Esophagus squamous epithelium (tissue), 5 donors: ENCODE results near the gene ZYX. TPM values are rescaled to one million over a fixed set of nuclear protein-coding genes. Genes with fewer than 3 reads are reported as not detected.

ENCODE experiments used
- DNase-seq: peaks from one replicate; lab custom pipeline; 2025; lab: John Stamatoyannopoulos, UW
- H3K27ac ChIP-seq, 4 donors: fragments of 200-600 bp; sonication (generic); one replicate each; pipeline ENCODE4 v1.5.1; 2016 to 2019; ENCODE audit warnings: mild to moderate bottlenecking in 1 of 4
- H3K27me3 ChIP-seq, 4 donors: fragments of 200-600 bp; sonication (generic); 1 replicate in 3 of 4; 2 replicates in 1 of 4; pipeline versions ENCODE4 v1.5.1 to v1.6.0; 2017 to 2021; ENCODE audit warnings: antibody characterized with exemption in 1 of 4
- H3K36me3 ChIP-seq, 3 donors: fragments of 200-600 bp; sonication (generic); one replicate each; pipeline ENCODE4 v1.5.1; 2016 to 2019
- H3K4me1 ChIP-seq, 3 donors: fragments of 200-600 bp; sonication (generic); one replicate each; pipeline ENCODE4 v1.5.1; 2017 to 2019
- H3K4me3 ChIP-seq, 4 donors: fragments of 200-600 bp; sonication (generic); 1 replicate in 3 of 4; 2 replicates in 1 of 4; pipeline ENCODE4 v1.5.1; 2016 to 2019; ENCODE audit warnings: mild to moderate bottlenecking in 2 of 4, moderate library complexity in 1 of 4
- H3K9me3 ChIP-seq, 3 donors: fragments of 200-600 bp; sonication (generic); one replicate each; pipeline ENCODE4 v1.5.1; 2016 to 2019
- POLR2A ChIP-seq, 4 donors: fragments of 450-650 bp; IDR thresholded peaks; one replicate each; pipeline ENCODE4 v1.6.1; 2017; ENCODE audit warnings: antibody characterized with exemption in 4 of 4, mild to moderate bottlenecking in 4 of 4, moderate library complexity in 3 of 4
- WGBS, 2 donors: methylation state at CpG; one replicate each; pipeline ENCODE4 v1.1.5; 2018; 5-methylcytosine and 5-hydroxymethylcytosine counted together
- intact Hi-C: fragments of 100-400 bp; cut with DNase I; formaldehyde crosslinking; loops from one replicate; pipeline ENCODE4 v1.15.0; 2022
- total RNA-seq, 4 donors: library from RNA; depleted of rRNA; stranded (reverse); fragments of >200 nt; gene quantifications; one replicate each; pipeline ENCODE4 v1.1.0, GENCODE V29; 2016
- TF ChIP-seq, protein P1 (sequence below), 6 experiments: fragments of 450-650 bp in 4 of 6; fragments of 200-600 bp in 2 of 6; sonication (generic) in 2 of 6; IDR thresholded peaks; one replicate each; pipeline ENCODE4 v1.5.1; 2016 to 2019; ENCODE audit warnings: antibody characterized with exemption in 6 of 6, mild to moderate bottlenecking in 4 of 6, moderate library complexity in 4 of 6
- donor health status: DM: yes; HTN: yes; CAD: no.

Gene ZYX
- total RNA-seq, 4 donors from 2014 or later: 40.2 to 78.8 (median 68.6) TPM

DNA sequence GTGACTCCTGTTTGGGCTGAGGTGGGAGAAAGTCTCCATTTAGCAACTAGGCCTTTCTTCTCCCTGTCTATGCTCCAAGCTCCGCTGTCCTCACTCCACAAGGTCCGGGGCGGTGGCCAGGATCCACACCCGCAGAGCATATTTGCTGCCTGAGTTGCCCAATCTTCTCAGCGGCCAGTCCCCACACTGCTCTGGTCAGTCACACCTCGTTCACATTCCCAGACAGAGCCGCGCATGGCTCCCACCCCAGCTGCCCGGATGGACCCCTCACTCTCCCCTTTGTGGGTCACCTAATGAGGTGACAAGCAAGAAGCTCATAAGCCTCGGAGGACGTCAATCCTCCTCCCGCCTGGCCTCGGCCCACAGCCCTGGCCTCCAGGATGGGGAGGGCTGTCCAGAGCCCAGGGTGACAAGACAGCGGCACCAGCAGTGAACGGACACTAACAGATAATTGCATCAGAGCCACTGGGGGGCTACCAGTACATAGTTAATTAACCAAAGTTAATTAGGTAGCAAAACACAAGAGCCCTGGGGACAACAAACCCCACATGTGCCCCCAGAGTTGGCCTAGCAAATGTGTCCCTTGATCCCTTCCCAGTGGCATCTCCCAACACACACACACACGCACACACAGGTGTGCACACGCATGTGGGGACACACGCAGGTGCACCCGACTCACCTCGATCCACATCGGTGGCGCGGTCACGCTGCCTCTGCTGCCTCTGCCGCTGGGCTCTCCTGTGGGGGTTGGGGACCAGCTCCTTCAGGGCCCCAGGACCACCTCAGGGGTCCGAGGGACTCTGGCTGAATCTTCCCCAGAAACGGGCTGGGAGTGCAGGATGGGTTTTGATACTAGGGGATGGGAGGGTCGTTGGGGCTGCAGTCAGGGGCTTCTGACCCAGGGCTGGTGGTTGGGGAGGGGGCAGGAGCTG is 15.7 kb downstream of the ZYX start:
- H3K36me3 ChIP-seq: peaks cover 5 to 100% (median 6%) of the 10 kb centered on the region in 3 donors
- WGBS, 2 donors: 88 to 92% methylated on average over 11 to 21 of the region's 28 CpGs
- intact Hi-C loops: no loop called here
- H3K27ac ChIP-seq: no peak overlapping the region
- H3K4me1 ChIP-seq: peaks cover 8 to 40% (median 14%) of the 10 kb centered on the region in 3 donors
- H3K9me3 ChIP-seq: no peaks in the 10 kb centered on the region
- DNase-seq: no peak
- no peaks in the 10 kb centered on the region for H3K27me3 ChIP-seq
- no peak overlapping the region for H3K4me3 ChIP-seq
- TF ChIP-seq, protein P1, sequence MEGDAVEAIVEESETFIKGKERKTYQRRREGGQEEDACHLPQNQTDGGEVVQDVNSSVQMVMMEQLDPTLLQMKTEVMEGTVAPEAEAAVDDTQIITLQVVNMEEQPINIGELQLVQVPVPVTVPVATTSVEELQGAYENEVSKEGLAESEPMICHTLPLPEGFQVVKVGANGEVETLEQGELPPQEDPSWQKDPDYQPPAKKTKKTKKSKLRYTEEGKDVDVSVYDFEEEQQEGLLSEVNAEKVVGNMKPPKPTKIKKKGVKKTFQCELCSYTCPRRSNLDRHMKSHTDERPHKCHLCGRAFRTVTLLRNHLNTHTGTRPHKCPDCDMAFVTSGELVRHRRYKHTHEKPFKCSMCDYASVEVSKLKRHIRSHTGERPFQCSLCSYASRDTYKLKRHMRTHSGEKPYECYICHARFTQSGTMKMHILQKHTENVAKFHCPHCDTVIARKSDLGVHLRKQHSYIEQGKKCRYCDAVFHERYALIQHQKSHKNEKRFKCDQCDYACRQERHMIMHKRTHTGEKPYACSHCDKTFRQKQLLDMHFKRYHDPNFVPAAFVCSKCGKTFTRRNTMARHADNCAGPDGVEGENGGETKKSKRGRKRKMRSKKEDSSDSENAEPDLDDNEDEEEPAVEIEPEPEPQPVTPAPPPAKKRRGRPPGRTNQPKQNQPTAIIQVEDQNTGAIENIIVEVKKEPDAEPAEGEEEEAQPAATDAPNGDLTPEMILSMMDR (IDR thresholded peaks at IDR 0.05): no peak
- TF ChIP-seq POLR2A (IDR thresholded peaks at IDR 0.05): no peak

- intact Hi-C loops: no loop called here
- Histone ChIP-seq H3K9me3 (no peaks in the 10 kb centered on the region), H3K4me1 (peaks cover 0 to 29% (median 6%) of the 10 kb centered on the region in 3 donors), H3K36me3 (peaks cover 0 to 90% (median 6%) of the 10 kb centered on the region in 3 donors), H3K4me3 (no peak overlapping the region), H3K27me3 (no peaks in the 10 kb centered on the region), H3K27ac (no peak overlapping the region)
- no peak for DNase-seq
- 77 to 89% methylated on average over 8 to 15 of the region's 16 CpGs for WGBS, 2 donors
- TF ChIP-seq, protein P1 (IDR thresholded peaks at IDR 0.05): no peak
- no peak for TF ChIP-seq POLR2A (IDR thresholded peaks at IDR 0.05)
Observed at GRCh38 chr7:143397710-143398530, 16.8 kb downstream of the ZYX start.

- intact Hi-C loops: no loop called here
- no peak for DNase-seq
- Histone ChIP-seq H3K27ac (no peak overlapping the region), H3K4me3 (no peak overlapping the region), H3K27me3 (no peaks in the 10 kb centered on the region), H3K9me3 (no peaks in the 10 kb centered on the region), H3K4me1 (peaks cover 0 to 22% (median 0%) of the 10 kb centered on the region in 3 donors), H3K36me3 (peaks cover 0 to 89% (median 6%) of the 10 kb centered on the region in 3 donors)
- 75% methylated on average over 4 of the region's 14 CpGs; no CpG with 5 or more reads in 1 of the 2 donors for WGBS, 2 donors
- no peak for TF ChIP-seq POLR2A (IDR thresholded peaks at IDR 0.05)
- TF ChIP-seq, protein P1 (IDR thresholded peaks at IDR 0.05): no peak
Observed at GRCh38 chr7:143398616-143399015, 17.5 kb downstream of the ZYX start.

- no peak overlapping the region for H3K27ac ChIP-seq
- no peaks in the 10 kb centered on the region for H3K27me3 ChIP-seq
- TF ChIP-seq, protein P1 (IDR thresholded peaks at IDR 0.05): no peak
- no peak for TF ChIP-seq POLR2A (IDR thresholded peaks at IDR 0.05)
- H3K4me1 ChIP-seq: peaks cover 0 to 17% (median 0%) of the 10 kb centered on the region in 3 donors
- no peak overlapping the region for H3K4me3 ChIP-seq
- no peaks in the 10 kb centered on the region for H3K9me3 ChIP-seq
- H3K36me3 ChIP-seq: peaks cover 0 to 89% (median 6%) of the 10 kb centered on the region in 3 donors
- intact Hi-C loops: no loop called here
- DNase-seq: no peak
- 90 to 100% methylated on average over 2 of the region's 8 CpGs for WGBS, 2 donors
Observed at GRCh38 chr7:143399151-143399550, 18.0 kb downstream of the ZYX start.
